Activated CD4-positive, alpha-beta T cell treated with anti-CD3 and anti-CD28 coated beads, Interleukin-2, Interleukin-4, amounts not matched to agents 100 ng/mL and 50 ng/mL, durations not matched to agents 16 hours and 8 hours (primary cell): ENCODE results near the gene SLC6A7.
"Not testable (repeated sequence)": the region's sequence is repeated elsewhere in the genome, so short reads cannot be mapped to it uniquely, and the experiment has no call there.

ENCODE experiments used
- DNase-seq: peaks from one replicate; pipeline ENCODE4 v3.0.0-alpha.2; 2020; ENCODE audit warnings: low spot score

SLC6A7 gene

GRCh38 chr5:150219142-150219541, 29.3 kb downstream of the SLC6A7 start:
- no peak for DNase-seq

GRCh38 chr5:150219861-150220260, 30.0 kb downstream of the SLC6A7 start:
- DNase-seq: no peak

GRCh38 chr5:150221471-150221870, 31.6 kb downstream of the SLC6A7 start:
- DNase-seq: no peak

GRCh38 chr5:150222906-150223305, 33.0 kb downstream of the SLC6A7 start:
- no peak for DNase-seq

GRCh38 chr5:150223474-150223873, 33.6 kb downstream of the SLC6A7 start:
- DNase-seq: no peak

DNA sequence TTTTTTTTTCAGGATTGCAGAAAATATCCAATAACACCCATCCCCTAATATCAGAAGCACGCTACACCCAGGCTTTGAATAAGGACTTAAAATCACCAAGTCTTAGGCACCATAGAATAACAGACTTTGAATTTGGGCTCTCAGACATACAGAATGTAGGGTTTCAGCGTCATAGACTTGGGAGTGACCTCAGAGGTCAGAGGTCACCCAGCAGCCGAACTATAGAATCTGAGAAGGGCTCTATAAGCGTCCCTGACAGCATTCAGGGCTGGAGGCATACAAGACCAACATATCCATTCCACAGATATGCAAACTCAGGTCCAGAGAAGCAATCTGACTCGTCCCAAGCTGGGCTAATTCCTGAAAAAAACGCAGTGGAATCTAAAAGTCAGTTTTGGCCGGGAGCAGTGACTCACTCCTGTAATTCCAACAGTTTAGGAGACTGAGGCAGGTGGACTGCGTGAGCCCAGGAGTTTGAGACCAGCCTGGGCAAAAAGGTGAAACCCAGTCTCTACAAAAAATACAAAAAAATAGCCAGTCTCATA, 34.7 kb downstream of the SLC6A7 start:
- DNase-seq: no peak

GRCh38 chr5:150227036-150227435, 37.2 kb downstream of the SLC6A7 start:
- no peak for DNase-seq

- DNase-seq: no peak
Measured at GRCh38 chr5:150227606-150228273, 37.9 kb downstream of the SLC6A7 start.

- no peak for DNase-seq
Measured at GRCh38 chr5:150229571-150229970, 39.7 kb downstream of the SLC6A7 start.

DNA sequence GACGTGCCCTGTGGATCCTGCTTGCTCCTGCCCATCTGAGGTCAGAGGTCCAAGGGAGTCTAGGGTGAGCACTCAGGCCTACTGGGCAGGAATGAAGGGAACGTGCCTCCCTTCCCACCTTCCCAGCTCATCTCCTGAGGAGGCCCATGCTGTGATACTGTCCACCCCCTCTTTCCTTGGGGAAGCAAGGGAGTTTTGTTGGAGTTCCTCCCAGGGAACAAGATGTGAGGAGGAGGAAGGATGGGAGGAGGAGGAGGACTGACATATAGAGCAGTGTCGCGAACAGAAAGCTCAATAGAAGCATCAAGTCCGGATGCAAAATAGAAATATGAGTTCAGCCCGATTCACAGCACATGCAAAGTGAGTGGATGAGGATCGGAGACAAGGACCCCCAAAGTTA, 41.0 kb downstream of the SLC6A7 start:
- no peak for DNase-seq

DNA sequence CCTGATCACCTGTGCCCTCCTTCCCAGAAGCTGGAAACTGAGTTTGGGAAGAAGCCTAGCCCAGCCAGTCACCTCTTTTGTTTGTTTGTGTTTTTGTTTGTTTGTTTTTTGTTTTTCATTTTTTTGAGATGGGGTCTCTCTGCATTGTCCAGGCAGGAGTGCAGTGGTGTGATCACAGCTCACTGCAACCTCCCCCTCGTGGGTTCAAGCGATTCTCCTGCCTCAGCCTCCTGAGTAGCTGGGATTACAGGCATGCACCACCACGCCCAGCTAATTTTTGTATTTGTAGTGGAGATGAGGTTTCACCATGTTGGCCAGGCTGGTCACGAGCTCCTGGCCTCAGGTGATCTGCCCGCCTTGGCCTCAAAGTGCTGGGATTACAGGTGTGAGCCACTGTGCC, 43.8 kb downstream of the SLC6A7 start:
- not testable (repeated sequence) for DNase-seq

GRCh38 chr5:150234576-150235499, 45.0 kb downstream of the SLC6A7 start:
- no peak for DNase-seq

DNA sequence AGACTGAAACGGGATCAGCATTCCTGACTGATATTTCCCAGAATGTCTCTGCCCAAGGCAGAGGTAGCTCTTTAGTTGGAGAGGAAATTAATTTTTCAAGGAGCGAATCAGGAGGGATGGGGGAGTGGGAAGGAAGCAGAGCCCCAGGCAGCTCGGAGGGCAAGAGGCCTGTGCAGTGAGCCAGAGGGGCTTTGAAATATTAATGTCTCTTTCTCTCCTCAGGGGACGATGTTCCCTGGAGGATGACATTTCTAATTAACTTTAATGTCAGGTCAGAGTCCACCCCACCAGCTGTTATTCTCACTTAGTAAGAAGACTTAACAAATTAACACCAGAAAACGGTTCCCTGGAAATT, 45.6 kb downstream of the SLC6A7 start:
- no peak for DNase-seq

GRCh38 chr5:150236313-150236712, 46.5 kb downstream of the SLC6A7 start:
- DNase-seq: no peak

DNA sequence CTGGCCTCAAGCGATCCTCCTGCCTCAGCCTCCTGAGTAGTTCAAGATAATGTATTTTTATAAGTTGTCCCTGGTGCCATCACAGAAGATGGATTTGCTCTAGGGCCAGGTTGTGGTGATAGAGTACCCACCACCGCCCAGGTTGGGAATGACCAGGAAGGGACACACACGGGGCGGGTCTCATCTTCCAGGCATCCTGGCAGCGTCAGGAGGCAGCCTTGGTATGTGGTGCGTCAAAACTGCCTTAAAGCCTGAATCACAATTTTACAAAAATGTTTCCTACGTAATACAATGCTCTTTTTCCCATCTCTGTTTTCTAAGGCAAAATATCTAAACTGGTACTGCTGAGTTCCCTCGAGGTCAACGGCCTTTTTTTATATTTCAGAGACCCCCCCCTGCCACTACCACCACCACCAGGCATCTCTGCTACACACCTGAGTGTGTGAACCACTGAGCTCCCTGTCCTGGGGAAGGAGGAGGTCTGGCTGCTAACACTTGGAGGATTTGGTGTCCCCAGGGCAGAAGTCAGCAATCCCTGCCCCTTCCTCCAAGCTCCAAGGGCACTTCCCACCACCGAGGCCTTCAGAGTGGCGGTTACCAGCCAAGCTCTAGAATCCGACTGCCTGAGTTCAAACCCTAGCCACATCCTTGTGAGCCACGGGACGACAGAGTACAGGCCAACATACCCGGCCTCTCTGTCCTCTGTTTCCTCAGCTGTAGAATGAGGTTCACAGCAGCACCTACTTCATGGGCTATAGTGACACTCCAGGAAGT, 47.3 kb downstream of the SLC6A7 start:
- no peak for DNase-seq

DNA sequence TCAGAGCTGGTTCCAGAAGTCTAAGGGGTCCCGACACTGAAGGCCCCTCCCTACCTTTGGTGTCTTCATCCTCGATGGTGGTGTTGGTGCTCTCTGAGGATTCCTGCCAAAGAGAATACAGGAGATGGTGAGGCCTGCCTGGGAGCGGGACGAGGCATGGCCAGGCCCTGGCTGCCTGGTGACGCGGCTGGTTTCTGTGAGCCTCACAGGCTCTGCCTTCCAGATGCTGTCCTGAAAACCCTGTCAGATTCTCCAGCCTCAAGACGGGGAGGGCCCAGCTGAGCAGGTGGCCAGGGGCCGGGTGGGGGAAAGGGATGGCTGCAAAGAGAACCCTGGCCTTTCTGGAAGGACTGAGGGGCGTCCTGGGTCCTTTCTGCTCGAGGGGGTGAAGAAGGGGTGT, 48.8 kb downstream of the SLC6A7 start:
- DNase-seq: no peak

- DNase-seq: no peak
Measured at GRCh38 chr5:150239099-150239793, 49.4 kb downstream of the SLC6A7 start.

DNA sequence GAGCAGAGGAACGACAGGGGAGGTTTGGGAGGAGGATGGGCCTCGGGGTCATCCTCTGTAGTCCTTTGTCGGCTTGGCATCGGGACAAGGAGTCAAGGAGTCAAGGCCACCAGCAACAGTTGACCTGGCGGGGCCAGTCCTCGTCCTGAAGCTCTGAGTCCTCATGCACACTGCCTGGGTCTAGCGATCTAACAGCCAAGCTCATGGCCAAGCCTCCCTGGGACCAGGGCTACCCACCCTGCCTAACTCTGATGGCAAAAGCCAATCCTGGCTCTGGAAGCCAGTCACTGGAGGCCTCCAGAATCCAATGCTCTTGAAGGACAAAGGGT, 49.9 kb downstream of the SLC6A7 start:
- no peak for DNase-seq

- DNase-seq: no peak
Measured at GRCh38 chr5:150241298-150242160, 51.7 kb downstream of the SLC6A7 start.

DNA sequence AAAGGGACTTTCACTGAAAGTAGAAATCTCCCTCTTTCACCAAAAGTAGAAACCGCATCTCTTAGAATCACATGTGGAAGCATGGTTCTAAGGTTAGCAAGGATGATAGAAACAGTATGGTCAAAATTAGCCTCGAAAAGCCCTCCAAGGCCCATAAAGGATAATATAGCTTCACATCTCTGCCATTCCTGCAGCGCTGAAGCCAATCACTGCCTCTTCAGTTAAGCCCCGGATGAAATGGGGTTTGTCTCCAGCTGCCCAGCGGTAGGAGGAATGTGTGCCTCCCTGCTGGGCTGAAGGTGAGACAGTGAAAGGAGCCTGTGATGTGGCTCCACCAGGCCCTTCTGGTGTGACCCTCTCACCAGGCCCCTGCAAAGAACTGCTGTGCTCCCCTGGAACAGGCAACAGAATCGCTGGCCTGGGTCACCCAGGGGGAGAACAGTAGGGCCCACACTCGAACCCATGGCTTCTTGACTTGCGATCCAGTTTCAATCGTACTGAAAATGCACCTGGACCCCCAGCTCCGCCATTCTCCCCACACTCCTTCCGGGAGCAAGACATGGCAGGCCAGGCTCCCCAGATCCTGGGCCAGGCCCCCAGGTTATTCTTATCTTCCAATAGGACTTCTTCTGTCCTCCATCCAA, 52.5 kb downstream of the SLC6A7 start:
- DNase-seq: no peak

DNA sequence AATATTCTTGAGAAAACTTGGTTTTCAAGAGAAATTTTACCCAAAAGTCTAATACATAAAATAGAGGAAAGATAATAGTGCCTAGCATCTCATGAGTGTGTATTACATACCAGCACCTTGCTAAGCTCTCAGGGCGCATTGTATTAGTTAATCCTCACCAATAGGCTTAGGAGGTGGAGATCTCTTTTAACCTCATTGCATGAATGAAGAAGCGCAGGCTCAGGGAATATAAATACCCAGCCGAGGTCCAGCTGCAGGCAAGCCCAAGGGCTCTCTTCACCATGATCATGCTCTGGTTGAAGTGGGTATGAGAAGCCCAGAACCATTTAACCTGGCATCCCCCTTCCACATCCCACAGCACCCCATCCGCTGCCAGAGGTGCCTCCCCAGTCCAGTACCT, 53.7 kb downstream of the SLC6A7 start:
- no peak for DNase-seq
